Measurements from ENCODE around the gene PIK3C3. TPM values are rescaled to one million over a fixed set of nuclear protein-coding genes. Genes with fewer than 3 reads are reported as not detected.

Gene PIK3C3
- total and polyA plus RNA-seq, 4 donors: 12.2 to 25.8 (median 15.8) TPM

GRCh38 chr18:41932899-41933298 lies 22.1 kb upstream of the PIK3C3 start:
- Histone ChIP-seq H3K9me3 (ENCODE audit: control insufficient read depth in 4 of 4, low read length in 3 of 4) (no peaks in the 10 kb centered on the region), H3K36me3 (ENCODE audit: control insufficient read depth in 4 of 4, insufficient read depth in 3 of 4, low read depth in 1 of 4, low read length in 3 of 4) (no peaks in the 10 kb centered on the region), H3K27ac (ENCODE audit: low read depth in 1 of 2, low read length in 2 of 2) (no peak overlapping the region), H3K9ac (ENCODE audit: low read depth in 1 of 2, low read length in 2 of 2) (no peak overlapping the region), H3K27me3 (ENCODE audit: control insufficient read depth in 4 of 4, insufficient read depth in 4 of 4, low read length in 3 of 4) (no peaks in the 10 kb centered on the region), H3K4me3 (ENCODE audit: low read depth in 1 of 3, low read length in 3 of 3) (no peak overlapping the region), H3K4me1 (ENCODE audit: control insufficient read depth in 4 of 4, insufficient read depth in 4 of 4, low read length in 3 of 4) (no peaks in the 10 kb centered on the region)
- DNase-seq (ENCODE audit: low spot score): no peak
- TF ChIP-seq, protein P1, sequence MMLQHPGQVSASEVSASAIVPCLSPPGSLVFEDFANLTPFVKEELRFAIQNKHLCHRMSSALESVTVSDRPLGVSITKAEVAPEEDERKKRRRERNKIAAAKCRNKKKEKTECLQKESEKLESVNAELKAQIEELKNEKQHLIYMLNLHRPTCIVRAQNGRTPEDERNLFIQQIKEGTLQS (IDR thresholded peaks at IDR 0.05): no peak
- TF ChIP-seq HNF4G (IDR thresholded peaks at IDR 0.05): no peak
- no peak for TF ChIP-seq YY1 (IDR thresholded peaks at IDR 0.05)
- no peak for TF ChIP-seq RAD21 (IDR thresholded peaks at IDR 0.05)
- no peak for TF ChIP-seq FOXA2 (IDR thresholded peaks at IDR 0.05)
- TF ChIP-seq CTCF (IDR thresholded peaks at IDR 0.05; ENCODE audit: low read depth, low read length, missing input control): no peak
- TF ChIP-seq RXRA (IDR thresholded peaks at IDR 0.05): no peak
- TF ChIP-seq TAF1 (conservative IDR thresholded peaks at IDR 0.05): no peak
- TF ChIP-seq HNF4A (conservative IDR thresholded peaks at IDR 0.05): no peak
- TF ChIP-seq REST (IDR thresholded peaks at IDR 0.05): no peak
- no peak for TF ChIP-seq NR2F2 (IDR thresholded peaks at IDR 0.05)
- TF ChIP-seq GABPA (IDR thresholded peaks at IDR 0.05 in 1 of 2, conservative IDR thresholded peaks at IDR 0.05 in 1 of 2): no peak
- no peak for TF ChIP-seq FOXA1 (IDR thresholded peaks at IDR 0.05)
- TF ChIP-seq SP1 (IDR thresholded peaks at IDR 0.05): no peak
- no peak for TF ChIP-seq EGR1 (IDR thresholded peaks at IDR 0.05; ENCODE audit: low read depth in 2 of 2)

DNA sequence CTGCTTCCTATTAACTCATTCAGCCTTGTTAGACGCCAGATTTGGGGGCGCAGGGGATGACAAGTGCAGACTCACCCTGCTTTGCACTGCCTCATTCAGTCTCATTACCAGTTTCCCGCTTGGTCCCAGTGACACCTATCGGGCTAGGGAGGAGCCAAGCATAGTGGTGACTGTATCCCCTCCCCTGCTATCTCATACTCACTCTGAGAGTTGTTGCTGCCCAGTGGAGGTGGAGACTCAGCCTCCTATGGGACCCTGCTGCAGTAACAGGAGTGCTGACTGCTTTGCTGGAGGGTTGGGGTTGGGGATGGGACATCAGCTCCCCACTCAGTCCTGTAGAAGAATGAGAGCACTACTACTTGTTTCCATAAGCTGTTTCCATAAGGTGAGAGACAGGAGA lies 21.3 kb upstream of the PIK3C3 start:
- Histone ChIP-seq H3K27me3 (ENCODE audit: control insufficient read depth in 4 of 4, insufficient read depth in 4 of 4, low read length in 3 of 4) (no peaks in the 10 kb centered on the region), H3K4me1 (ENCODE audit: control insufficient read depth in 4 of 4, insufficient read depth in 4 of 4, low read length in 3 of 4) (no peaks in the 10 kb centered on the region), H3K27ac (ENCODE audit: low read depth in 1 of 2, low read length in 2 of 2) (no peak overlapping the region), H3K9ac (ENCODE audit: low read depth in 1 of 2, low read length in 2 of 2) (no peak overlapping the region), H3K4me3 (ENCODE audit: low read depth in 1 of 3, low read length in 3 of 3) (no peak overlapping the region), H3K9me3 (ENCODE audit: control insufficient read depth in 4 of 4, low read length in 3 of 4) (no peaks in the 10 kb centered on the region), H3K36me3 (ENCODE audit: control insufficient read depth in 4 of 4, insufficient read depth in 3 of 4, low read depth in 1 of 4, low read length in 3 of 4) (no peaks in the 10 kb centered on the region)
- 64% methylated on average over 4 of the region's 4 CpGs for WGBS
- TF ChIP-seq FOXA2 (IDR thresholded peaks at IDR 0.05): no peak
- TF ChIP-seq NR2F2 (IDR thresholded peaks at IDR 0.05): no peak
- no peak for TF ChIP-seq TAF1 (conservative IDR thresholded peaks at IDR 0.05)
- no peak for TF ChIP-seq SP1 (IDR thresholded peaks at IDR 0.05)
- TF ChIP-seq, protein P2, sequence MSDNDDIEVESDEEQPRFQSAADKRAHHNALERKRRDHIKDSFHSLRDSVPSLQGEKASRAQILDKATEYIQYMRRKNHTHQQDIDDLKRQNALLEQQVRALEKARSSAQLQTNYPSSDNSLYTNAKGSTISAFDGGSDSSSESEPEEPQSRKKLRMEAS (IDR thresholded peaks at IDR 0.05): no peak
- no peak for TF ChIP-seq HNF4A (conservative IDR thresholded peaks at IDR 0.05)
- TF ChIP-seq EGR1 (IDR thresholded peaks at IDR 0.05; ENCODE audit: low read depth in 2 of 2): no peak
- TF ChIP-seq, protein P1 (IDR thresholded peaks at IDR 0.05): no peak
- TF ChIP-seq, protein P3, sequence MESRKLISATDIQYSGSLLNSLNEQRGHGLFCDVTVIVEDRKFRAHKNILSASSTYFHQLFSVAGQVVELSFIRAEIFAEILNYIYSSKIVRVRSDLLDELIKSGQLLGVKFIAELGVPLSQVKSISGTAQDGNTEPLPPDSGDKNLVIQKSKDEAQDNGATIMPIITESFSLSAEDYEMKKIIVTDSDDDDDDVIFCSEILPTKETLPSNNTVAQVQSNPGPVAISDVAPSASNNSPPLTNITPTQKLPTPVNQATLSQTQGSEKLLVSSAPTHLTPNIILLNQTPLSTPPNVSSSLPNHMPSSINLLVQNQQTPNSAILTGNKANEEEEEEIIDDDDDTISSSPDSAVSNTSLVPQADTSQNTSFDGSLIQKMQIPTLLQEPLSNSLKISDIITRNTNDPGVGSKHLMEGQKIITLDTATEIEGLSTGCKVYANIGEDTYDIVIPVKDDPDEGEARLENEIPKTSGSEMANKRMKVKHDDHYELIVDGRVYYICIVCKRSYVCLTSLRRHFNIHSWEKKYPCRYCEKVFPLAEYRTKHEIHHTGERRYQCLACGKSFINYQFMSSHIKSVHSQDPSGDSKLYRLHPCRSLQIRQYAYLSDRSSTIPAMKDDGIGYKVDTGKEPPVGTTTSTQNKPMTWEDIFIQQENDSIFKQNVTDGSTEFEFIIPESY (IDR thresholded peaks at IDR 0.05): no peak
- TF ChIP-seq RAD21 (IDR thresholded peaks at IDR 0.05): no peak
- TF ChIP-seq RXRA (IDR thresholded peaks at IDR 0.05): no peak
- TF ChIP-seq YY1 (IDR thresholded peaks at IDR 0.05): no peak
- no peak for DNase-seq (ENCODE audit: low spot score)
